PFSK-1 (cell line): ENCODE data around the gene PPP2R2C.

Experiments
- POLR2AphosphoS5 ChIP-seq: IDR thresholded peaks from 2 replicates; pipeline ENCODE4 v1.6.1; 2012; ENCODE audit warnings: low read depth, mild to moderate bottlenecking, control low read depth, low read length, moderate library complexity
- REST ChIP-seq, 2 experiments: IDR thresholded peaks; 2 replicates each; pipeline versions ENCODE4 v1.6.1 to v1.8.0; 2011 to 2012; ENCODE audit warnings: low read depth in 2 of 2, low read length in 2 of 2, control low read depth in 1 of 2, inconsistent platforms in 1 of 2, mild to moderate bottlenecking in 1 of 2, moderate library complexity in 1 of 2; ENCODE audit not compliant: insufficient read depth in 1 of 2
- SIN3A ChIP-seq: IDR thresholded peaks from 2 replicates; pipeline ENCODE4 v1.6.1; 2012; ENCODE audit warnings: mild to moderate bottlenecking, low read length, moderate library complexity, borderline replicate concordance; ENCODE audit not compliant: insufficient read depth
- TAF1 ChIP-seq: IDR thresholded peaks from 2 replicates; pipeline ENCODE4 v1.6.1; 2012; ENCODE audit warnings: low read length, control low read depth, borderline replicate concordance; ENCODE audit not compliant: insufficient read depth

- no peak for TF ChIP-seq REST (IDR thresholded peaks at IDR 0.05; ENCODE audit: insufficient read depth in 1 of 2, low read depth in 2 of 2, low read length in 2 of 2)
- no peak for TF ChIP-seq POLR2AphosphoS5
- TF ChIP-seq TAF1, result no peak
- TF ChIP-seq SIN3A, result no peak
Measured at GRCh38 chr4:6272863-6273660, 199.4 kb downstream of the PPP2R2C start.
